Esophagus (tissue), 2 donors: ENCODE measurements around the gene CBFA2T2. TPM values are rescaled to one million over a fixed set of nuclear protein-coding genes. Genes with fewer than 3 reads are reported as not detected.
A peak's percentile ranks its signal among the peaks of the same experiment; 100 is the strongest.
"Not testable (repeated sequence)": the region's sequence is repeated elsewhere in the genome, so short reads cannot be mapped to it uniquely, and the experiment has no call there.

Source experiments
- H3K27ac ChIP-seq, 2 donors: one replicate each; pipeline ENCODE4 v1.5.1; 2013; ENCODE audit warnings: low read depth in 2 of 2, mild to moderate bottlenecking in 2 of 2, inconsistent platforms in 1 of 2, low read length in 1 of 2, moderate library complexity in 1 of 2
- H3K27me3 ChIP-seq, 2 donors: one replicate each; pipeline ENCODE4 v1.6.1; 2013; ENCODE audit warnings: low read length in 2 of 2, control low read depth in 1 of 2, mild to moderate bottlenecking in 1 of 2; ENCODE audit not compliant: insufficient read depth in 2 of 2, control insufficient read depth in 1 of 2
- H3K36me3 ChIP-seq, 2 donors: one replicate each; pipeline ENCODE4 v1.6.1; 2013; ENCODE audit warnings: low read length in 1 of 2; ENCODE audit not compliant: control insufficient read depth in 2 of 2, insufficient read depth in 2 of 2
- H3K4me1 ChIP-seq, 2 donors: one replicate each; pipeline ENCODE4 v1.6.1; 2013; ENCODE audit warnings: low read length in 1 of 2; ENCODE audit not compliant: control insufficient read depth in 2 of 2, insufficient read depth in 2 of 2
- H3K4me3 ChIP-seq, 2 donors: one replicate each; pipeline ENCODE4 v1.5.1; 2013; ENCODE audit warnings: low read length in 2 of 2, mild to moderate bottlenecking in 2 of 2, low read depth in 1 of 2, moderate library complexity in 1 of 2
- H3K9me3 ChIP-seq, 2 donors: one replicate each; pipeline ENCODE4 v1.6.1; 2013; ENCODE audit warnings: mild to moderate bottlenecking in 2 of 2, low read depth in 1 of 2, low read length in 1 of 2, moderate library complexity in 1 of 2; ENCODE audit not compliant: control insufficient read depth in 2 of 2, insufficient read depth in 1 of 2
- WGBS, 2 donors: extraction: QIAGEN DNeasy Blood & Tissue Kit; methylation state at CpG; one replicate each; pipeline ENCODE4 v1.1.7; 2013; 5-methylcytosine and 5-hydroxymethylcytosine counted together
- polyA plus RNA-seq, 2 donors: library from polyadenylated mRNA; stranded (reverse); fragments of 200-250 nt; gene quantifications; one replicate each; pipeline ENCODE4 v1.2.3, GENCODE V29; 2013
- donor health status: healthy with polysubstance abuse.
- donor health status: Bipolar disorder and iron deficiency.

Gene CBFA2T2
- polyA plus RNA-seq, result 1 to 10 TPM; 4.7 to 8.5 TPM

- H3K27ac ChIP-seq, result peak within 1 kb of the TSS; percentile 95 to 97
- H3K9me3 ChIP-seq, result no peaks in the 10 kb centered on the region
- no peaks in the 10 kb centered on the region for H3K4me1 ChIP-seq
- no peaks in the 10 kb centered on the region for H3K36me3 ChIP-seq
- H3K27me3 ChIP-seq, result no peaks in the 10 kb centered on the region
- WGBS, 2 donors, result 1% methylated on average over 80 to 105 of the region's 105 CpGs
- peak within 1 kb of the TSS; percentile 72 to 81 for H3K4me3 ChIP-seq
Measured at GRCh38 chr20:33490023-33490933, at the start of gene CBFA2T2. Gene CBFA2T2 (plus strand): TSS chr20:33490096. CDS start chr20:33490268, 172 bp downstream.

GRCh38 chr20:33440562-33440961 is 49.3 kb upstream of the CBFA2T2 start:
- not testable (repeated sequence) for H3K36me3 ChIP-seq, H3K4me3 ChIP-seq, H3K27me3 ChIP-seq, H3K9me3 ChIP-seq, H3K4me1 ChIP-seq, H3K27ac ChIP-seq
- 93 to 94% methylated on average over 7 of the region's 7 CpGs for WGBS, 2 donors

- WGBS, 2 donors, result 73 to 83% methylated on average over 7 of the region's 7 CpGs
- Histone ChIP-seq H3K4me1 (peaks cover 2 to 7% of the 10 kb centered on the region in 2 donors), H3K4me3 (no peak overlapping the region), H3K27ac (no peak overlapping the region), H3K9me3 (peaks cover 0 to 2% of the 10 kb centered on the region in 2 donors), H3K36me3 (no peaks in the 10 kb centered on the region), H3K27me3 (no peaks in the 10 kb centered on the region)
Measured at GRCh38 chr20:33441142-33441955, 48.5 kb upstream of the CBFA2T2 start.

- no peaks in the 10 kb centered on the region for H3K36me3 ChIP-seq
- peaks cover 0 to 2% of the 10 kb centered on the region in 2 donors for H3K9me3 ChIP-seq
- WGBS, 2 donors, result 63 to 68% methylated on average over 9 of the region's 9 CpGs
- peak overlapping the region; percentile 69 to 83 for H3K4me3 ChIP-seq
- H3K4me1 ChIP-seq, result peaks cover 2 to 7% of the 10 kb centered on the region in 2 donors
- H3K27me3 ChIP-seq, result no peaks in the 10 kb centered on the region
- H3K27ac ChIP-seq, result peak overlapping the region in 1 of 2 donors; percentile 74
Measured at GRCh38 chr20:33442136-33443005, 47.5 kb upstream of the CBFA2T2 start.

- peak overlapping the region; percentile 74 to 85 for H3K27ac ChIP-seq
- 2 to 3% methylated on average over 38 to 45 of the region's 45 CpGs for WGBS, 2 donors
Measured at GRCh38 chr20:33443006-33443511, 46.8 kb upstream of the CBFA2T2 start.

GRCh38 chr20:33443512-33444239 is 46.2 kb upstream of the CBFA2T2 start, which contains the start of gene SNTA1:
Gene SNTA1 (minus strand): TSS chr20:33443763. CDS start chr20:33443620, 143 bp downstream.
- peak within 1 kb of the TSS; percentile 85 to 92 for H3K27ac ChIP-seq
- H3K4me1 ChIP-seq, result peaks cover 2 to 7% of the 10 kb centered on the region in 2 donors
- no peaks in the 10 kb centered on the region for H3K36me3 ChIP-seq
- peak within 1 kb of the TSS; percentile 69 to 83 for H3K4me3 ChIP-seq
- H3K9me3 ChIP-seq, result peaks cover 0 to 2% of the 10 kb centered on the region in 2 donors
- 0 to 1% methylated on average over 47 to 75 of the region's 75 CpGs for WGBS, 2 donors
- H3K27me3 ChIP-seq, result no peaks in the 10 kb centered on the region

More at GRCh38 chr20:33443006-33443511, 46.8 kb upstream of the CBFA2T2 start:
- peaks cover 2 to 7% of the 10 kb centered on the region in 2 donors for H3K4me1 ChIP-seq
- no peaks in the 10 kb centered on the region for H3K27me3 ChIP-seq
- peak overlapping the region; percentile 69 to 83 for H3K4me3 ChIP-seq
- peaks cover 0 to 2% of the 10 kb centered on the region in 2 donors for H3K9me3 ChIP-seq
- H3K36me3 ChIP-seq, result no peaks in the 10 kb centered on the region

- Histone ChIP-seq H3K4me1 (peaks cover 2 to 7% of the 10 kb centered on the region in 2 donors), H3K27ac (peak overlapping the region in 1 of 2 donors; percentile 57), H3K27me3 (no peaks in the 10 kb centered on the region), H3K4me3 (peak overlapping the region in 1 of 2 donors; percentile 83), H3K36me3 (no peaks in the 10 kb centered on the region), H3K9me3 (peaks cover 0 to 2% of the 10 kb centered on the region in 2 donors)
- WGBS, 2 donors, result 48% methylated on average over 4 of the region's 4 CpGs
Measured at GRCh38 chr20:33444797-33445560, 44.9 kb upstream of the CBFA2T2 start.
